GM23248 (cell line): ENCODE data around the gene OXSR1. TPM values are rescaled to one million over a fixed set of nuclear protein-coding genes. Genes with fewer than 3 reads are reported as not detected.

ENCODE experiments used
- DNase-seq: peaks from one replicate; pipeline ENCODE4 v3.0.0-alpha.2; 2015
- H2AFZ ChIP-seq: fragments of 200-600 bp; sonication (generic); 2 replicates; pipeline ENCODE4 v1.6.1; 2016; ENCODE audit warnings: antibody characterized with exemption
- H3F3A ChIP-seq: fragments of 200-600 bp; sonication (generic); 2 replicates; pipeline ENCODE4 v1.6.1; 2016; ENCODE audit warnings: mild to moderate bottlenecking, antibody characterized with exemption, mixed run types; ENCODE audit not compliant: insufficient read depth
- H3K27ac ChIP-seq: fragments of 200-600 bp; sonication (generic); 2 replicates; pipeline ENCODE4 v1.5.1; 2016; ENCODE audit warnings: mild to moderate bottlenecking
- H3K27me3 ChIP-seq: fragments of 200-600 bp; sonication (generic); replicated peaks from 2 replicates; pipeline ENCODE4 v1.6.1; 2016; ENCODE audit warnings: mild to moderate bottlenecking; ENCODE audit not compliant: insufficient read depth
- H3K36me3 ChIP-seq: fragments of 200-600 bp; sonication (generic); 2 replicates; pipeline ENCODE4 v1.6.1; 2016; ENCODE audit warnings: low read depth, mild to moderate bottlenecking
- H3K4me1 ChIP-seq: fragments of 200-600 bp; sonication (generic); 2 replicates; pipeline ENCODE4 v1.6.1; 2016; ENCODE audit warnings: mild to moderate bottlenecking; ENCODE audit not compliant: insufficient read depth
- H3K4me2 ChIP-seq: fragments of 200-600 bp; sonication (generic); one replicate; pipeline ENCODE4 v1.6.1; 2016; ENCODE audit warnings: mild to moderate bottlenecking; ENCODE audit not compliant: unreplicated experiment
- H3K4me3 ChIP-seq: fragments of 200-600 bp; sonication (generic); 2 replicates; pipeline ENCODE4 v1.5.1; 2016; ENCODE audit warnings: mild to moderate bottlenecking
- H3K79me2 ChIP-seq: fragments of 200-600 bp; sonication (generic); 2 replicates; pipeline ENCODE4 v1.6.1; 2016; ENCODE audit warnings: mild to moderate bottlenecking; ENCODE audit not compliant: insufficient read depth
- H3K9ac ChIP-seq: fragments of 200-600 bp; sonication (generic); 2 replicates; pipeline ENCODE4 v1.6.1; 2016; ENCODE audit warnings: mild to moderate bottlenecking
- H3K9me2 ChIP-seq: fragments of 200-600 bp; sonication (generic); 2 replicates; pipeline ENCODE4 v1.6.1; 2016; ENCODE audit warnings: mixed run types, mild to moderate bottlenecking, moderate library complexity; ENCODE audit not compliant: insufficient read depth
- H3K9me3 ChIP-seq: fragments of 200-600 bp; sonication (generic); one replicate; pipeline ENCODE4 v1.6.1; 2017; ENCODE audit warnings: low read depth
- H4K20me1 ChIP-seq: fragments of 200-600 bp; sonication (generic); 2 replicates; pipeline ENCODE4 v1.6.0; 2016; ENCODE audit not compliant: insufficient read depth
- EZH2 ChIP-seq: fragments of 200-600 bp; sonication (generic); IDR thresholded peaks from 2 replicates; pipeline ENCODE4 v1.6.1; 2018; ENCODE audit warnings: antibody characterized with exemption, mild to moderate bottlenecking; ENCODE audit not compliant: insufficient read depth, poor library complexity, severe bottlenecking
- EZH2phosphoT487 ChIP-seq: fragments of 200-600 bp; sonication (generic); IDR thresholded peaks from 2 replicates; pipeline ENCODE4 v1.6.1; 2018; ENCODE audit warnings: antibody characterized with exemption, moderate library complexity, mild to moderate bottlenecking, low read depth; ENCODE audit not compliant: insufficient read depth
- WGBS, 2 experiments: methylation state at CpG; one replicate each; pipeline ENCODE4 v1.1.6; 2015 to 2017; ENCODE audit warnings: low lambda C conversion rate in 2 of 2, low coverage in 1 of 2; ENCODE audit errors: missing lambda C conversion rate in 2 of 2; 5-methylcytosine and 5-hydroxymethylcytosine counted together
- in situ Hi-C: fragments of 300-500 bp; cut with MboI; formaldehyde crosslinking; loops from 2 replicates; pipeline ENCODE4 v1.15.0; 2020
- polyA plus RNA-seq: library from polyadenylated mRNA; unstranded; fragments of >200 nt; fragmentation: Nextera tagmentation; extraction: Ambion mirVana; gene quantifications from 2 replicates; pipeline ENCODE4 v1.2.1, GENCODE V29; 2016
- total RNA-seq: library from RNA; depleted of rRNA; stranded (reverse); fragments of >200 nt; shearing (Covaris generic); gene quantifications from 2 replicates; pipeline ENCODE4 v1.2.3, GENCODE V29; 2014

The OXSR1 gene
- total and polyA plus RNA-seq, 2 experiments from 2014 or later = 17.1 to 29.5 TPM

DNA sequence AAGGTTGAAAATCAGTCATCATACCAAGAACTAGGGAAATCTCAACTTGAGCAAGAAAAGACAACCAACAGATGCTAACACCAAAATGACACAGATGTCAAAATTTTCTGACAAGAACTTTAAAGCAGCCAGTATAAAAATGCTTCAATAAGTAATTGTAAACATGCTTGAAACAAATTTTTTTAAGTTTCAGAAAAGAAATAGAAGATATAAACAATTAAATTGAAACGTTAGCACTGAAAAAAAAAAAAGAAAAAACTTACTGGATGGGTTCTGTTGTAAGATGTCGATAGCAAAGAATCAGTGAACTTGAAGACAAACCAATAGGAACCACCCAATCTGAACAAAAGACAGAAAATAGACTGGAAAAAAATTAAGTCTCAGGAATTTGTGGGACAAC, 18.8 kb upstream of the OXSR1 start:
- no peaks in the 10 kb centered on the region for H4K20me1 ChIP-seq
- no peak for DNase-seq
- TF ChIP-seq EZH2phosphoT487 (no peak), EZH2 (no peak)

DNA sequence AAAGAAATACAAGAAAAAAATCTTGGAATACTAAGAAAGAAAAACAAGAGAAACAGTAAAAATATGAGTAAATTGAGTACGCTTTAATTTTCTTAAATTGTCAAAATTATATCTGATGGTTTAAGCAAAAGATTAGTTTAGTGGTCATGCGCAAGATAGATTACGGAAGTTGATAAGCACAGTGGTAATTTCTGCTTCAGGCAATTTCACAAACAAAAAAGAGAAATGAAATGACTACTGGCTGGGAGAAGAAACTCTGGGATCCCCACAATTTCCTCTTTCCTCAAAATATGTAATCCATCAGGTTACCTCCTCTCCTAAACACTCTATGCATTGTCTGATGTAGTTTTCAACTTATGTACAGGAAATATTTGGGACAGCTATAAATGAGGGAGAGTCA, 17.9 kb upstream of the OXSR1 start:
- Histone ChIP-seq H3F3A (peaks cover 12% of the 10 kb centered on the region; the same call in 1 of the 2 replicates), H3K36me3 (no peaks in the 10 kb centered on the region), H3K4me1 (peaks cover 8% of the 10 kb centered on the region), H3K79me2 (no peaks in the 10 kb centered on the region), H3K4me2 (no peak overlapping the region), H3K27me3 (no peaks in the 10 kb centered on the region), H2AFZ (no peak overlapping the region), H3K9me2 (no peaks in the 10 kb centered on the region), H3K9ac (no peak overlapping the region), H3K9me3 (no peaks in the 10 kb centered on the region), H4K20me1 (no peaks in the 10 kb centered on the region), H3K4me3 (no peak overlapping the region), H3K27ac (no peak overlapping the region)
- no peak for DNase-seq
- in situ Hi-C loops = no loop called here
- 91 to 92% methylated on average over 3 of the region's 3 CpGs for WGBS, 2 experiments
- TF ChIP-seq EZH2 (no peak), EZH2phosphoT487 (no peak)

More for the DNA sequence above, 18.8 kb upstream of the OXSR1 start:
- no peak overlapping the region for H2AFZ ChIP-seq
- 66 to 74% methylated on average over 2 of the region's 2 CpGs for WGBS, 2 experiments
- no peak overlapping the region for H3K4me3 ChIP-seq
- H3K9ac ChIP-seq = no peak overlapping the region
- no peaks in the 10 kb centered on the region for H3K9me3 ChIP-seq
- no peaks in the 10 kb centered on the region for H3K9me2 ChIP-seq
- H3K27ac ChIP-seq = no peak overlapping the region
- peaks cover 3% of the 10 kb centered on the region for H3K4me1 ChIP-seq
- H3K36me3 ChIP-seq = no peaks in the 10 kb centered on the region
- H3K79me2 ChIP-seq = no peaks in the 10 kb centered on the region
- in situ Hi-C loops = no loop called here
- H3K4me2 ChIP-seq = no peak overlapping the region
- H3K27me3 ChIP-seq = no peaks in the 10 kb centered on the region
- H3F3A ChIP-seq = peaks cover 8% of the 10 kb centered on the region; the same call in 1 of the 2 replicates

DNA sequence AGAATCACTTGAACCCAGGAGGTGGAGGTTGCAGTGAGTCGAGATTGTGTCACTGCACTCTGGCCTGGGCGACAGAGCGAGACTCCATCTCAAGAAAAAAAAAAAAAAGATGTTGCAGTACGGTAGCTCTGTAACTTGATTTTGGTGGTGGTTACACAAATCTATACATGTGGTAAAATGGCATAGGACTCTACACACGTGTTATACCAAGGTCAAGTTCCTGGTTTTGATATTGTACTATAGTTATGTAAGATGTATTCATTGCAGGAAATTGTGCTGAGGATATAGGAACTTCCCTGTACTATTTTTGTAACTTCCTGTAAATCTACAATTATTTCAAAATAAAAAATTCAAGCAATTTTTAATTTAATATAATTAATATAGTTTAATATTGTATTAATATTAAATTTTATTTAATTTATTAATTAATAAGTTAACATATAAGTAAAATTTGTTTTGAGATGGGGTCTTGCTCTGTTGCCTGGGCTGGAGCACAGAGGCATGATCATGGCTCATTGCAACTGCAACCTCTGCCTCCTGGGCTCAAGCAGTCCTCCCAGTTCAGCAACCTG, 16.9 kb upstream of the OXSR1 start:
- TF ChIP-seq EZH2 (no peak), EZH2phosphoT487 (no peak)
- H3K36me3 ChIP-seq = no peaks in the 10 kb centered on the region
- H3F3A ChIP-seq = peaks cover 18% of the 10 kb centered on the region; the same call in 1 of the 2 replicates
- H3K9me2 ChIP-seq = no peaks in the 10 kb centered on the region
- WGBS, 2 experiments = 73 to 80% methylated on average over 5 of the region's 5 CpGs
- H3K27ac ChIP-seq = no peak overlapping the region
- DNase-seq = no peak
- no peak overlapping the region for H3K4me2 ChIP-seq
- no peak overlapping the region for H3K9ac ChIP-seq
- H3K4me1 ChIP-seq = peaks cover 8% of the 10 kb centered on the region
- no peaks in the 10 kb centered on the region for H4K20me1 ChIP-seq
- H2AFZ ChIP-seq = no peak overlapping the region
- no peaks in the 10 kb centered on the region for H3K27me3 ChIP-seq
- in situ Hi-C loops = no loop called here
- no peak overlapping the region for H3K4me3 ChIP-seq
- no peaks in the 10 kb centered on the region for H3K79me2 ChIP-seq
- no peaks in the 10 kb centered on the region for H3K9me3 ChIP-seq

DNA sequence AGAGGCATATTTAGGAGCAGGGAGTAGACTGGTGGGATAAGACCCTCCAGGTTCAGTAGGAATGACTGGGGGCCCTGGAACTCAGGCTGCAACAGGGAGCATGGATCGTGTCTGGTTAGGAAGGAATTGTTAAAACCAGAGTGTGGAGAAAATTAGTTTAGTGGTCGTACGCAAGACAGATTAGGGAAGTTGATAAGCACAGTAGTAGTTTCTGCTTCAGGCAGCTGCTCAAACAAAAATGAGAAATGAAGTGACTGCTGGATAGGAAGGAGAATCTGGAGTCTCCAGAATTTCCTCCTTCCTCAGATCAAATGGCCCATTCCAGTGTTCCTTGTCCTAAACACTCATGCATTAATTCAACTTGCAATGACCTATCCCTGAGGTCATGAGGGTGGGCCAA, 15.6 kb upstream of the OXSR1 start:
- Histone ChIP-seq H3K4me3 (no peak overlapping the region), H3K27me3 (no peaks in the 10 kb centered on the region), H3K27ac (no peak overlapping the region), H3K9ac (no peak overlapping the region), H3K9me2 (no peaks in the 10 kb centered on the region), H4K20me1 (no peaks in the 10 kb centered on the region), H3K9me3 (no peaks in the 10 kb centered on the region), H3F3A (peaks cover 29% of the 10 kb centered on the region), H2AFZ (no peak overlapping the region), H3K4me1 (peaks cover 19% of the 10 kb centered on the region), H3K79me2 (no peaks in the 10 kb centered on the region), H3K4me2 (no peak overlapping the region), H3K36me3 (no peaks in the 10 kb centered on the region)
- no peak for DNase-seq
- 94 to 98% methylated on average over 3 of the region's 3 CpGs for WGBS, 2 experiments
- in situ Hi-C loops = no loop called here
- no peak for TF ChIP-seq EZH2
- TF ChIP-seq EZH2phosphoT487 = no peak
